ENCODE results near the gene KCTD12.

- no peak for TF ChIP-seq CTCF (IDR thresholded peaks at IDR 0.05)
- no peak for TF ChIP-seq POLR2AphosphoS5 (IDR thresholded peaks at IDR 0.05)
Observed at GRCh38 chr13:76921516-76921915, 35.3 kb upstream of the KCTD12 start.

Data from prostate gland (tissue), 2 donors.